Neural progenitor cell (in vitro differentiated cells): Measurements from ENCODE around the gene F5. TPM values are rescaled to one million over a fixed set of nuclear protein-coding genes. Genes with fewer than 3 reads are reported as not detected.

Source experiments
- DNase-seq: peaks from one replicate; pipeline ENCODE4 v3.0.0-alpha.2; 2016; ENCODE audit warnings: low spot score
- H2AFZ ChIP-seq: fragments of 200-600 bp; sonication (generic); replicated peaks from 2 replicates; pipeline ENCODE4 v1.6.1; 2016; ENCODE audit warnings: antibody characterized with exemption
- H3F3A ChIP-seq: fragments of 200-600 bp; sonication (generic); 2 replicates; pipeline ENCODE4 v1.6.1; 2016; ENCODE audit warnings: antibody characterized with exemption, low read depth
- H3K27ac ChIP-seq: fragments of 200-600 bp; sonication (generic); 2 replicates; pipeline ENCODE4 v1.5.1; 2016; ENCODE audit warnings: mild to moderate bottlenecking
- H3K27me3 ChIP-seq: fragments of 200-600 bp; sonication (generic); 2 replicates; pipeline ENCODE4 v1.6.1; 2016; ENCODE audit warnings: mild to moderate bottlenecking, moderate library complexity
- H3K36me3 ChIP-seq: fragments of 200-600 bp; sonication (generic); 2 replicates; pipeline ENCODE4 v1.5.1; 2016
- H3K4me1 ChIP-seq: fragments of 200-600 bp; sonication (generic); 2 replicates; pipeline ENCODE4 v1.6.1; 2016; ENCODE audit warnings: mixed run types
- H3K4me2 ChIP-seq: fragments of 200-600 bp; sonication (generic); 2 replicates; pipeline ENCODE4 v1.6.1; 2016
- H3K4me3 ChIP-seq: fragments of 200-600 bp; sonication (generic); 2 replicates; pipeline ENCODE4 v1.5.1; 2016
- H3K79me2 ChIP-seq: fragments of 200-600 bp; sonication (generic); 2 replicates; pipeline ENCODE4 v1.6.1; 2016; ENCODE audit warnings: low read depth
- H3K9ac ChIP-seq: fragments of 200-600 bp; sonication (generic); 2 replicates; pipeline ENCODE4 v1.6.1; 2016
- H3K9me3 ChIP-seq: fragments of 200-600 bp; sonication (generic); 2 replicates; pipeline ENCODE4 v1.5.1; 2016; ENCODE audit warnings: low read depth
- H4K20me1 ChIP-seq: fragments of 200-600 bp; sonication (generic); 2 replicates; pipeline ENCODE4 v1.6.1; 2016; ENCODE audit warnings: low read depth
- H3K27ac Mint-ChIP-seq: 3 replicates; pipeline ENCODE4 v1.8.0; 2021; ENCODE audit warnings: mixed read lengths
- H3K27me3 Mint-ChIP-seq: 2 replicates; pipeline ENCODE4 v1.8.0; 2022; ENCODE audit warnings: low read depth, mild to moderate bottlenecking, inconsistent platforms, moderate library complexity, mixed read lengths; ENCODE audit not compliant: insufficient read depth
- H3K36me3 Mint-ChIP-seq: 3 replicates; pipeline ENCODE4 v1.8.0; 2021; ENCODE audit warnings: mixed read lengths
- H3K4me1 Mint-ChIP-seq: 3 replicates; pipeline ENCODE4 v1.8.0; 2021; ENCODE audit warnings: mixed read lengths
- H3K4me3 Mint-ChIP-seq: 3 replicates; pipeline ENCODE4 v1.8.0; 2021; ENCODE audit warnings: mild to moderate bottlenecking, moderate library complexity, mixed read lengths
- H3K9me3 Mint-ChIP-seq: 3 replicates; pipeline ENCODE4 v1.8.0; 2020; ENCODE audit warnings: mixed read lengths
- EZH2 ChIP-seq: fragments of 200-600 bp; sonication (generic); IDR thresholded peaks from 2 replicates; pipeline ENCODE4 v1.6.1; 2017; ENCODE audit warnings: antibody characterized with exemption, mild to moderate bottlenecking, moderate library complexity
- EZH2phosphoT487 ChIP-seq: fragments of 200-600 bp; sonication (generic); IDR thresholded peaks from 2 replicates; pipeline ENCODE4 v1.6.1; 2017; ENCODE audit warnings: antibody characterized with exemption
- total RNA-seq: library from RNA; depleted of rRNA; stranded (reverse); fragments of >200 nt; gene quantifications from 2 replicates; pipeline ENCODE4 v1.2.3, GENCODE V29; 2015; ENCODE audit warnings: low replicate concordance
- TF ChIP-seq, protein P1 (sequence below): fragments of 200-600 bp; sonication (generic); IDR thresholded peaks from 2 replicates; pipeline ENCODE4 v1.5.1; 2017; ENCODE audit warnings: antibody characterized with exemption, mild to moderate bottlenecking

F5 gene
- total RNA-seq, 1 donor from 2014 or later, result not detected

DNA sequence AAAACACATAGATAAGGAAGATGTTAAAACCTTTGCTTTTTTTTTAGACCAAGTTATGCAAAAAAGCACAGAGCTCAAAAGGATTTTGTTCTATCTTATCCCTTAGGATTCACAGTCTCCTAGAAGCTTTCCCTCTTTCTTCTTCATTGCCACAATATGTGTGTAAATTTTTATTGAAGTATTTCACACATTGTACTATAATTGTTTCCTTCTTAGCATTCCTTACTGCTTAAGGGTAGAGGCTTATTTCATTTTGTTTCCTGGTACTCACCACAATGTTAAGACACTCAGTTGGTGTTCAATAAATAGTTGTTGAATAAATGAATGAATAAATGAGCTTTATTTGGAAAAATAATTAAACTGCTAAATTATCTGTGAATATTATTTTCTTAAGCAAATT lies 70.6 kb downstream of the F5 start:
- no peaks in the 10 kb centered on the region for H3K27me3 ChIP-seq
- no peaks in the 10 kb centered on the region for H3K36me3 Mint-ChIP-seq
- TF ChIP-seq EZH2phosphoT487, result no peak
- TF ChIP-seq, protein P1, sequence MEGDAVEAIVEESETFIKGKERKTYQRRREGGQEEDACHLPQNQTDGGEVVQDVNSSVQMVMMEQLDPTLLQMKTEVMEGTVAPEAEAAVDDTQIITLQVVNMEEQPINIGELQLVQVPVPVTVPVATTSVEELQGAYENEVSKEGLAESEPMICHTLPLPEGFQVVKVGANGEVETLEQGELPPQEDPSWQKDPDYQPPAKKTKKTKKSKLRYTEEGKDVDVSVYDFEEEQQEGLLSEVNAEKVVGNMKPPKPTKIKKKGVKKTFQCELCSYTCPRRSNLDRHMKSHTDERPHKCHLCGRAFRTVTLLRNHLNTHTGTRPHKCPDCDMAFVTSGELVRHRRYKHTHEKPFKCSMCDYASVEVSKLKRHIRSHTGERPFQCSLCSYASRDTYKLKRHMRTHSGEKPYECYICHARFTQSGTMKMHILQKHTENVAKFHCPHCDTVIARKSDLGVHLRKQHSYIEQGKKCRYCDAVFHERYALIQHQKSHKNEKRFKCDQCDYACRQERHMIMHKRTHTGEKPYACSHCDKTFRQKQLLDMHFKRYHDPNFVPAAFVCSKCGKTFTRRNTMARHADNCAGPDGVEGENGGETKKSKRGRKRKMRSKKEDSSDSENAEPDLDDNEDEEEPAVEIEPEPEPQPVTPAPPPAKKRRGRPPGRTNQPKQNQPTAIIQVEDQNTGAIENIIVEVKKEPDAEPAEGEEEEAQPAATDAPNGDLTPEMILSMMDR, result no peak
- no peak for TF ChIP-seq EZH2
- H3K4me1 ChIP-seq, result no peaks in the 10 kb centered on the region
- no peak overlapping the region for H3K4me2 ChIP-seq
- no peak overlapping the region for H3K4me3 Mint-ChIP-seq
- H3K9me3 Mint-ChIP-seq, result no peaks in the 10 kb centered on the region
- DNase-seq, result no peak
- no peaks in the 10 kb centered on the region for H3K9me3 ChIP-seq
- H2AFZ ChIP-seq, result no peak overlapping the region
- no peaks in the 10 kb centered on the region for H3K79me2 ChIP-seq
- H4K20me1 ChIP-seq, result no peaks in the 10 kb centered on the region
- no peaks in the 10 kb centered on the region for H3F3A ChIP-seq
- no peak overlapping the region for H3K9ac ChIP-seq
- no peaks in the 10 kb centered on the region for H3K36me3 ChIP-seq
- H3K27me3 Mint-ChIP-seq, result no peaks in the 10 kb centered on the region
- H3K4me3 ChIP-seq, result no peak overlapping the region
- no peak overlapping the region for H3K27ac ChIP-seq
- H3K27ac Mint-ChIP-seq, result no peak overlapping the region
- H3K4me1 Mint-ChIP-seq, result no peaks in the 10 kb centered on the region

DNA sequence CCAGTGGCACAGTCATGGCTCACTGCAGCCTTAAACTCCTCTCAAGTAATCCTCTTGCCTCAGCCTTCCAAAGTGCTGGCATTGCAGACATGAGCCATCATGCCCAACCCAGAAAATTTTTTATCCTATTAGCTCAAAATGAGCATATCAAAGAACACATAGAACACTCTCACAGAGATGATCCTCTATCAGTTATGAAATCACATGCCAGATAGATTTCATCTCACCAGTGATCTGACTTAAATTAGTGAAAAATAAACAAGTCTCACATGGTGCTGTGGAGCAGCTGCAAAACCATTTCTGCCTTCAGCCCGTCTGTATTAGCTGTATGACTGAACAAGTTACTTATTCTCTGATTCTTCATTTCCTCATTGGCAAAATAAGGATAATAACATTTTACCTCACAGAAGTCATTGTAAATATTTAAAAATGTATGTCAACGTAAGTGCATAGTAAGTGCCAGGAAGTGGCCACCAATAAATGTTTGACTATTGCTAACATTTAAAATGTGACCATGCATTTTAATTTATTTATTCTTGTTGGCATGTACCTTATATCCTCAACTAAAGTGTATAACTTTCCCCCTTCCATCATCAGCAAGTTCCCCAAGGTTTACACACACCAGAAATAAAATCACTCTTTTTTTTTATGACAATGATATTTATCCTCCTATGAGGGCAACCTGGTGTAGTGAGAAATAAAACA lies 71.6 kb downstream of the F5 start:
- Histone ChIP-seq H4K20me1 (no peaks in the 10 kb centered on the region), H3F3A (no peaks in the 10 kb centered on the region), H3K9ac (no peak overlapping the region), H2AFZ (peak overlapping the region; percentile 27), H3K27ac (no peak overlapping the region), H3K27me3 (no peaks in the 10 kb centered on the region), H3K36me3 (no peaks in the 10 kb centered on the region), H3K79me2 (no peaks in the 10 kb centered on the region), H3K4me3 (no peak overlapping the region), H3K4me2 (no peak overlapping the region), H3K9me3 (no peaks in the 10 kb centered on the region), H3K4me1 (no peaks in the 10 kb centered on the region)
- Mint-ChIP-seq H3K27me3 (no peaks in the 10 kb centered on the region), H3K27ac (no peak overlapping the region), H3K4me3 (no peak overlapping the region), H3K4me1 (no peaks in the 10 kb centered on the region), H3K36me3 (no peaks in the 10 kb centered on the region), H3K9me3 (no peaks in the 10 kb centered on the region)
- TF ChIP-seq EZH2, result no peak
- TF ChIP-seq, protein P1, result no peak
- no peak for TF ChIP-seq EZH2phosphoT487
- no peak for DNase-seq

DNA sequence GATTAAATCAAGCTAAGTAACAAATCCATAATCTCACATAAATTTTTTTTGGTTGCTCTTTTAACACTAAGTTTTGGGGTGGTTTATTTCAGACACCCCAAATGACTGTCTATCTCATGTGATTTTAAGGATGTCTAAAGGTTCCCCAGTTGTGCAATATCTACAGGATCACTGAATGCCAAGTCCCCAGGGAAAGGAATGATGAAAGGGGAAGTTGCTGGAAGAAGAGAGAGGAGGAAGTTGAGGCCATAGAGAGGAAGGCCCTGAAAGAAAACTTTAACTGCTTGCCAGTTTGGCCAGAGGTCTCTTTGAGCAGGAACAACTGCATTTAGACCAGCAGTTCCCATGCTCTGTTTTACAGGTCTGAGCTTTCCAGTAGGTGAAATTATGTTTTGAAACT lies 73.1 kb downstream of the F5 start:
- H3K4me2 ChIP-seq, result no peak overlapping the region
- H3K4me3 ChIP-seq, result no peak overlapping the region
- no peaks in the 10 kb centered on the region for H3K9me3 ChIP-seq
- H3K36me3 ChIP-seq, result no peaks in the 10 kb centered on the region
- no peaks in the 10 kb centered on the region for H3K27me3 ChIP-seq
- Mint-ChIP-seq H3K27me3 (no peaks in the 10 kb centered on the region), H3K4me3 (no peak overlapping the region), H3K9me3 (no peaks in the 10 kb centered on the region), H3K27ac (no peak overlapping the region), H3K4me1 (no peaks in the 10 kb centered on the region), H3K36me3 (no peaks in the 10 kb centered on the region)
- H3F3A ChIP-seq, result no peaks in the 10 kb centered on the region
- no peaks in the 10 kb centered on the region for H3K79me2 ChIP-seq
- no peaks in the 10 kb centered on the region for H4K20me1 ChIP-seq
- peak overlapping the region; percentile 26 for H2AFZ ChIP-seq
- DNase-seq, result no peak
- no peak overlapping the region for H3K9ac ChIP-seq
- H3K27ac ChIP-seq, result no peak overlapping the region
- TF ChIP-seq EZH2 (no peak), EZH2phosphoT487 (no peak)
- TF ChIP-seq, protein P1, result no peak
- no peaks in the 10 kb centered on the region for H3K4me1 ChIP-seq
